ENCODE measurements around the gene CHD9NB. TPM values are rescaled to one million over a fixed set of nuclear protein-coding genes. Genes with fewer than 3 reads are reported as not detected.

The CHD9NB gene
- total and polyA plus RNA-seq, 9 of the 15 experiments (the other 6 are each of a cell fraction or from before 2014, with no cell fraction given) = 0.06 to 0.10 (median 0.07) TPM; not detected in 6

DNA sequence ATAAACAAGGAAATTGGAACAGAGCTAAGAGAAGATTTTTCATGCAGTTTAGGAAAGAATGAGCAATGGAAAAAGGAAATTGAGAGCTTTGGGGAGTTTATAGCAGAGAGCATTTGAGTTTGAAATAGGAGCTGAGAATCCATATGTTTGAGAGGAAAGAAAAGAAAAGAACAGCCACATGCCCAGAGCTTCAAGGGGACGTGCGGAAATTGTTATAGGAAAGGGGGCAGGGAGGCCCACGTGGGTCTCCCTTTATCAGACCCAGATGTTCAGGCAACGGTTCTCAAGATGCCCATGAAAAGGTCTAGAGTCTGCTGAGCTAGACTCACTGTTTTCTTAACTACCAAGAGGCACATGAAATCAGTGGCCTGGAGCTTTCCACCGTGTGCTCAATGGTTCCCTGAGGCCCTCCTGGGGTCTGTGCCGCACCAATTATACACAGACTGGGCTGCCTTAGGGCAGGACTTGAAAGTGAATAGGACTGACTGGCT, 33.3 kb upstream of the CHD9NB start:
- ChIA-PET POLR2A (interaction anchor here (1.0 to 2.1 kb wide), 2 partner anchors 17 to 31 kb away, joined by 3 to 6 read pairs; partner anchors contain the start of gene CHD9), CTCF (ENCODE audit: low intra/inter-chr PET ratio) (no interaction called here)
- peaks cover 9 to 32% of the 10 kb centered on the region in 2 experiments; a peak in 4 of 5 replicates for H3K4me1 ChIP-seq (replicated peaks in 1 of 2; ENCODE audit: control insufficient read depth in 2 of 2, insufficient read depth in 2 of 2, low read length in 2 of 2)
- no peak; the same call in 2 of the 3 replicates for ATAC-seq
- no peaks in the 10 kb centered on the region; the same call in 1 of the 2 replicates for H3K9me3 ChIP-seq (replicated peaks; ENCODE audit: control insufficient read depth, insufficient read depth, low read depth, low read length)
- intact Hi-C loops (cut with micrococcal nuclease) = no loop called here
- no peak overlapping the region for H3K4me2 ChIP-seq (ENCODE audit: insufficient read depth, low read length)
- H3K4me3 ChIP-seq = no peak overlapping the region
- WGBS (ENCODE audit: insufficient coverage, low coverage, missing lambda C conversion rate) = 40% methylated on average over 6 of the region's 6 CpGs
- TF ChIP-seq NR3C1 (CRISPR knock-in tag; IDR thresholded peaks at IDR 0.05) (no peak), ZEB2 (IDR thresholded peaks at IDR 0.05) (no peak), ZBTB1 (CRISPR knock-in tag; IDR thresholded peaks at IDR 0.05; ENCODE audit: borderline replicate concordance, low read depth) (no peak), CBFA2T3 (IDR thresholded peaks at IDR 0.05) (0 out of 2 replicates have a peak, but pooled peaks have one; percentile 24), CREBBP (IDR thresholded peaks at IDR 0.05; ENCODE audit: low read depth, low read length) (no peak)
- no peaks in the 10 kb centered on the region for H3K27me3 ChIP-seq (ENCODE audit: control insufficient read depth in 2 of 2, insufficient read depth in 2 of 2, low read length in 2 of 2)
- H3K79me2 ChIP-seq (ENCODE audit: control insufficient read depth, insufficient read depth, low read length) = peaks cover 56% of the 10 kb centered on the region
- no peak overlapping the region for H2AFZ ChIP-seq (ENCODE audit: low read depth, low read length)
- no peaks in the 10 kb centered on the region for H3K9me1 ChIP-seq (ENCODE audit: control insufficient read depth, insufficient read depth, low read length)
- FAIRE-seq = no peak
- no peaks in the 10 kb centered on the region; the same call in 1 of the 2 replicates for H4K20me1 ChIP-seq (replicated peaks; ENCODE audit: control insufficient read depth, insufficient read depth, low read length)
- 0 out of 3 replicates have a peak overlapping the region, but pooled peaks have one; percentile 13 for H3K27ac ChIP-seq (ENCODE audit: extremely low read depth, low read depth, low read length)
- H3K36me3 ChIP-seq (ENCODE audit: control insufficient read depth, insufficient read depth, low read length) = peaks cover 29% of the 10 kb centered on the region
- no TSS peak for BruUV-seq (replicated peaks)
- H3K9ac ChIP-seq (ENCODE audit: insufficient read depth in 1 of 2, low read depth in 2 of 2, low read length in 2 of 2) = peak overlapping the region in 1 of 2 experiments; percentile 68; a peak in 1 of 4 replicates
- DNase-seq (ENCODE audit: extremely low read depth in 1 of 4, low spot score in 3 of 4) = no peak
- in situ Hi-C loops (cut with MboI) = no loop called here

DNA sequence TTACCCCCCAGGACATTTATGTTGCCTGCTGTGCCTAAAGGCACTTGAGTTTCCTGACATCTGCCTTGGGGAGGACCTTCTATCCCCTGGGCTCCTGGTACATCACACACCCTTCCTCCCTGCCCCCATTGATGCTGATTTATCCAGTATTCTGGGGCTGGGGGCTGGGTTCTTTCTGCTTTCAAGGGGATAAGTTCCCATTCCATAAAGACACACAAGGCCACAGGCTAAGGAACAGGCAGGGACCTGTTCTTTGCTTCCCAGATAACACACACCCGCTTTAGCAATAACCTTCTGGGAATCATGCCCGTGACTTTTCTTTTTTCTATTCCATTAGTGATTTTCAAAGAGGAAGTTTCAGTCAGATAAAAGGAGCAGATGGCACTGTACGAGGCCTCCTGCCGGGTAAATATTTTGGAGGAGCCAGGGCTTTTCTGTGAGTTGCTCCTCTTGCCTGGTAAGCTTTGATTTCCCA, 32.7 kb upstream of the CHD9NB start:
- H3K4me3 ChIP-seq = no peak overlapping the region
- in situ Hi-C loops (cut with MboI) (no loop called here), intact Hi-C loops (cut with micrococcal nuclease) (no loop called here)
- no peak overlapping the region for H2AFZ ChIP-seq (ENCODE audit: low read depth, low read length)
- H3K9me3 ChIP-seq (replicated peaks; ENCODE audit: control insufficient read depth, insufficient read depth, low read depth, low read length) = no peaks in the 10 kb centered on the region; the same call in 1 of the 2 replicates
- POLR2A ChIA-PET = interaction anchor here (1.0 to 2.1 kb wide), 2 partner anchors 18 to 31 kb away, joined by 3 to 6 read pairs; partner anchors contain the start of gene CHD9
- CTCF ChIA-PET (ENCODE audit: low intra/inter-chr PET ratio) = no interaction called here
- FAIRE-seq = no peak
- peaks cover 56% of the 10 kb centered on the region for H3K79me2 ChIP-seq (ENCODE audit: control insufficient read depth, insufficient read depth, low read length)
- no peaks in the 10 kb centered on the region; the same call in 1 of the 2 replicates for H4K20me1 ChIP-seq (replicated peaks; ENCODE audit: control insufficient read depth, insufficient read depth, low read length)
- no peak for ATAC-seq
- BruUV-seq (replicated peaks) = no TSS peak
- no peak overlapping the region; the same call in 1 of the 2 replicates for H3K4me2 ChIP-seq (ENCODE audit: insufficient read depth, low read length)
- H3K27me3 ChIP-seq (ENCODE audit: control insufficient read depth in 2 of 2, insufficient read depth in 2 of 2, low read length in 2 of 2) = no peaks in the 10 kb centered on the region
- H3K36me3 ChIP-seq (ENCODE audit: control insufficient read depth, insufficient read depth, low read length) = peaks cover 29% of the 10 kb centered on the region
- 0 out of 3 replicates have a peak overlapping the region, but pooled peaks have one; percentile 13 for H3K27ac ChIP-seq (ENCODE audit: extremely low read depth, low read depth, low read length)
- WGBS (ENCODE audit: insufficient coverage, low coverage, missing lambda C conversion rate) = 48% methylated on average over 4 of the region's 4 CpGs
- H3K4me1 ChIP-seq (replicated peaks in 1 of 2; ENCODE audit: control insufficient read depth in 2 of 2, insufficient read depth in 2 of 2, low read length in 2 of 2) = peaks cover 5 to 38% of the 10 kb centered on the region in 2 experiments; a peak in 3 of 5 replicates
- H3K9me1 ChIP-seq (ENCODE audit: control insufficient read depth, insufficient read depth, low read length) = no peaks in the 10 kb centered on the region
- DNase-seq (ENCODE audit: extremely low read depth in 1 of 4, low spot score in 3 of 4) = no peak
- H3K9ac ChIP-seq (ENCODE audit: insufficient read depth in 1 of 2, low read depth in 2 of 2, low read length in 2 of 2) = no peak overlapping the region; a peak in 1 of 4 replicates
- TF ChIP-seq YY1 (IDR thresholded peaks at IDR 0.05; ENCODE audit: borderline replicate concordance in 1 of 3, control insufficient read depth in 1 of 3, extremely low read depth in 1 of 3, insufficient read depth in 3 of 3, insufficient read length in 1 of 3, insufficient replicate concordance in 2 of 3, low read depth in 1 of 3, low read length in 2 of 3) (no peak), SMARCE1 (IDR thresholded peaks at IDR 0.05) (no peak), HLTF (IDR thresholded peaks at IDR 0.05) (no peak), HDAC1 (IDR thresholded peaks at IDR 0.05) (no peak), SLC30A9 (CRISPR knock-in tag; IDR thresholded peaks at IDR 0.05) (no peak), ZNF217 (CRISPR knock-in tag; IDR thresholded peaks at IDR 0.05) (no peak), ZNF174 (CRISPR knock-in tag; IDR thresholded peaks at IDR 0.05) (no peak)
- TF ChIP-seq, protein P1, sequence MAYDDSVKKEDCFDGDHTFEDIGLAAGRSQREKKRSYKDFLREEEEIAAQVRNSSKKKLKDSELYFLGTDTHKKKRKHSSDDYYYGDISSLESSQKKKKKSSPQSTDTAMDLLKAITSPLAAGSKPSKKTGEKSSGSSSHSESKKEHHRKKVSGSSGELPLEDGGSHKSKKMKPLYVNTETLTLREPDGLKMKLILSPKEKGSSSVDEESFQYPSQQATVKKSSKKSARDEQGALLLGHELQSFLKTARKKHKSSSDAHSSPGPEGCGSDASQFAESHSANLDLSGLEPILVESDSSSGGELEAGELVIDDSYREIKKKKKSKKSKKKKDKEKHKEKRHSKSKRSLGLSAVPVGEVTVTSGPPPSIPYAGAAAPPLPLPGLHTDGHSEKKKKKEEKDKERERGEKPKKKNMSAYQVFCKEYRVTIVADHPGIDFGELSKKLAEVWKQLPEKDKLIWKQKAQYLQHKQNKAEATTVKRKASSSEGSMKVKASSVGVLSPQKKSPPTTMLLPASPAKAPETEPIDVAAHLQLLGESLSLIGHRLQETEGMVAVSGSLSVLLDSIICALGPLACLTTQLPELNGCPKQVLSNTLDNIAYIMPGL (CRISPR knock-in tag; IDR thresholded peaks at IDR 0.05) = no peak

Measured in K562 (cell line).